ENCODE data around the gene CDK5RAP3.
"Not testable (repeated sequence)": the region's sequence is repeated elsewhere in the genome, so short reads cannot be mapped to it uniquely, and the experiment has no call there.

DNA sequence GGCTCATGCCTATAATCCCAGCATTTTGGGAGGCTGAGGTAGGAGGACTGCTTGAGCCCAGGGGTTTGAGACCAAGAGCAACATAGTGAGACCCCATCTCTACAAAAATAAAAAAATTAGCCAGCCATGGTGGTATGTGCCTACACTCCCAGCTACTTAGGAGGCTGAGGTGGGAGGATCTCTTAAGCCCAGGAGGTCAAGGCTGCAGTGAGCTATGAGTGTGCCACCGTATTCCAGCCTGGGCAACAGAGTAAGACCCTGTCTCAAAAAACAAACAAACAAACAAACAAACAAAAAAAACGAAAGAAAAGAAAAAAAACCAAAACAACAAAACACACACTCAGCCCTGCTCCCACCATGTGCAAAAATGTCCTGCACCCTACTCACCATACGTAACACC, 35.4 kb upstream of the CDK5RAP3 start:
- not testable (repeated sequence) for TF ChIP-seq CTCF (IDR thresholded peaks at IDR 0.05); USF2 (CRISPR knock-in tag; IDR thresholded peaks at IDR 0.05); CBFB (CRISPR knock-in tag; IDR thresholded peaks at IDR 0.05; ENCODE audit: low read depth); TP53 (CRISPR knock-in tag; IDR thresholded peaks at IDR 0.05); MLX (CRISPR knock-in tag; IDR thresholded peaks at IDR 0.05)
- TF ChIP-seq, protein P1, sequence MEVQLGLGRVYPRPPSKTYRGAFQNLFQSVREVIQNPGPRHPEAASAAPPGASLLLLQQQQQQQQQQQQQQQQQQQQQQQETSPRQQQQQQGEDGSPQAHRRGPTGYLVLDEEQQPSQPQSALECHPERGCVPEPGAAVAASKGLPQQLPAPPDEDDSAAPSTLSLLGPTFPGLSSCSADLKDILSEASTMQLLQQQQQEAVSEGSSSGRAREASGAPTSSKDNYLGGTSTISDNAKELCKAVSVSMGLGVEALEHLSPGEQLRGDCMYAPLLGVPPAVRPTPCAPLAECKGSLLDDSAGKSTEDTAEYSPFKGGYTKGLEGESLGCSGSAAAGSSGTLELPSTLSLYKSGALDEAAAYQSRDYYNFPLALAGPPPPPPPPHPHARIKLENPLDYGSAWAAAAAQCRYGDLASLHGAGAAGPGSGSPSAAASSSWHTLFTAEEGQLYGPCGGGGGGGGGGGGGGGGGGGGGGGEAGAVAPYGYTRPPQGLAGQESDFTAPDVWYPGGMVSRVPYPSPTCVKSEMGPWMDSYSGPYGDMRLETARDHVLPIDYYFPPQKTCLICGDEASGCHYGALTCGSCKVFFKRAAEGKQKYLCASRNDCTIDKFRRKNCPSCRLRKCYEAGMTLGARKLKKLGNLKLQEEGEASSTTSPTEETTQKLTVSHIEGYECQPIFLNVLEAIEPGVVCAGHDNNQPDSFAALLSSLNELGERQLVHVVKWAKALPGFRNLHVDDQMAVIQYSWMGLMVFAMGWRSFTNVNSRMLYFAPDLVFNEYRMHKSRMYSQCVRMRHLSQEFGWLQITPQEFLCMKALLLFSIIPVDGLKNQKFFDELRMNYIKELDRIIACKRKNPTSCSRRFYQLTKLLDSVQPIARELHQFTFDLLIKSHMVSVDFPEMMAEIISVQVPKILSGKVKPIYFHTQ (CRISPR knock-in tag; IDR thresholded peaks at IDR 0.05) = not testable (repeated sequence)

Data from WTC11 (cell line).